Thyroid gland (tissue), 4 donors: ENCODE data around the gene RRP8. TPM values are rescaled to one million over a fixed set of nuclear protein-coding genes. Genes with fewer than 3 reads are reported as not detected.

Source experiments
- DNase-seq, 2 donors: peaks; one replicate each; pipeline ENCODE4 v3.0.0-alpha.2; 2019
- H3K27ac ChIP-seq, 3 donors: fragments of 200-600 bp; sonication (generic); 1 replicate in 2 of 3; 2 replicates in 1 of 3; pipeline ENCODE4 v1.5.1; 2016 to 2019; ENCODE audit warnings: mild to moderate bottlenecking in 1 of 3, moderate library complexity in 1 of 3
- H3K27me3 ChIP-seq: fragments of 200-600 bp; sonication (generic); one replicate; pipeline ENCODE4 v1.5.1; 2019
- H3K36me3 ChIP-seq, 2 donors: fragments of 200-600 bp; sonication (generic); one replicate each; pipeline ENCODE4 v1.5.1; 2016 to 2019
- H3K4me1 ChIP-seq, 2 donors: fragments of 200-600 bp; sonication (generic); one replicate each; pipeline ENCODE4 v1.5.1; 2017 to 2019
- H3K4me3 ChIP-seq, 3 donors: fragments of 200-600 bp; sonication (generic); replicated peaks in 1 of 3; 1 replicate in 2 of 3; 2 replicates in 1 of 3; pipeline ENCODE4 v1.5.1; 2016; ENCODE audit warnings: mild to moderate bottlenecking in 1 of 3
- H3K9me3 ChIP-seq: fragments of 200-600 bp; sonication (generic); one replicate; pipeline ENCODE4 v1.5.1; 2017
- CTCF ChIP-seq, 6 experiments: fragments of 200-600 bp in 3 of 6; fragments of 450-650 bp in 3 of 6; sonication (generic) in 3 of 6; IDR thresholded peaks; one replicate each; pipeline ENCODE4 v1.5.1; 2016 to 2019; ENCODE audit warnings: antibody characterized with exemption in 6 of 6, mild to moderate bottlenecking in 2 of 6, inconsistent platforms in 1 of 6, moderate library complexity in 1 of 6
- POLR2A ChIP-seq, 2 donors: fragments of 450-650 bp; IDR thresholded peaks; one replicate each; pipeline ENCODE4 v1.6.1; 2017; ENCODE audit warnings: antibody characterized with exemption in 2 of 2, mild to moderate bottlenecking in 2 of 2, moderate library complexity in 1 of 2
- WGBS, 2 donors: methylation state at CpG; one replicate each; pipeline ENCODE4 v1.1.5; 2017; 5-methylcytosine and 5-hydroxymethylcytosine counted together
- intact Hi-C: fragments of 100-400 bp; cut with DNase I; formaldehyde crosslinking; loops from one replicate; pipeline ENCODE4 v1.15.1; 2023
- total RNA-seq, 4 donors: library from RNA; depleted of rRNA; stranded (reverse); fragments of >200 nt; gene quantifications; one replicate each; pipeline ENCODE4 v1.2.3, GENCODE V29; 2016

RRP8 gene
- total RNA-seq, 4 donors from 2014 or later, result 12.9 to 36.7 (median 18.8) TPM

- DNase-seq, result no peak
- intact Hi-C loops, result no loop called here
- WGBS, 2 donors, result 92 to 93% methylated on average over 5 of the region's 5 CpGs
- TF ChIP-seq CTCF (IDR thresholded peaks at IDR 0.05), result no peak
- no peak for TF ChIP-seq POLR2A (IDR thresholded peaks at IDR 0.05)
- Histone ChIP-seq H3K4me1 (no peaks in the 10 kb centered on the region), H3K9me3 (no peaks in the 10 kb centered on the region), H3K4me3 (no peak overlapping the region), H3K36me3 (no peaks in the 10 kb centered on the region), H3K27me3 (no peaks in the 10 kb centered on the region), H3K27ac (no peak overlapping the region)
Measured at GRCh38 chr11:6554828-6555706, 48.3 kb downstream of the RRP8 start.

GRCh38 chr11:6553634-6554033 is 49.8 kb downstream of the RRP8 start:
- Histone ChIP-seq H3K36me3 (no peaks in the 10 kb centered on the region), H3K4me3 (no peak overlapping the region)
- DNase-seq, result no peak

GRCh38 chr11:6548641-6549040 is 54.8 kb downstream of the RRP8 start:
- H3K4me1 ChIP-seq, result no peaks in the 10 kb centered on the region
- H3K9me3 ChIP-seq, result no peaks in the 10 kb centered on the region
- no peak for DNase-seq
- no peak overlapping the region for H3K4me3 ChIP-seq
- H3K27me3 ChIP-seq, result no peaks in the 10 kb centered on the region
- intact Hi-C loops, result no loop called here
- TF ChIP-seq POLR2A (IDR thresholded peaks at IDR 0.05) (no peak), CTCF (IDR thresholded peaks at IDR 0.05) (no peak)
- H3K27ac ChIP-seq, result no peak overlapping the region
- 86 to 94% methylated on average over 3 of the region's 3 CpGs for WGBS, 2 donors
- no peaks in the 10 kb centered on the region for H3K36me3 ChIP-seq

More at GRCh38 chr11:6553634-6554033, 49.8 kb downstream of the RRP8 start:
- Histone ChIP-seq H3K9me3 (no peaks in the 10 kb centered on the region), H3K27me3 (no peaks in the 10 kb centered on the region), H3K27ac (no peak overlapping the region), H3K4me1 (no peaks in the 10 kb centered on the region)
- TF ChIP-seq POLR2A (IDR thresholded peaks at IDR 0.05) (no peak), CTCF (IDR thresholded peaks at IDR 0.05) (no peak)
- intact Hi-C loops, result no loop called here

GRCh38 chr11:6548121-6548520 is 55.3 kb downstream of the RRP8 start:
- 100% methylated on average over 2 of the region's 2 CpGs for WGBS, 2 donors
- intact Hi-C loops, result no loop called here
- H3K9me3 ChIP-seq, result no peaks in the 10 kb centered on the region
- H3K4me1 ChIP-seq, result no peaks in the 10 kb centered on the region
- H3K27me3 ChIP-seq, result no peaks in the 10 kb centered on the region
- no peaks in the 10 kb centered on the region for H3K36me3 ChIP-seq
- H3K27ac ChIP-seq, result no peak overlapping the region
- DNase-seq, result no peak
- no peak overlapping the region for H3K4me3 ChIP-seq
- no peak for TF ChIP-seq POLR2A (IDR thresholded peaks at IDR 0.05)
- no peak for TF ChIP-seq CTCF (IDR thresholded peaks at IDR 0.05)

- H3K4me1 ChIP-seq, result no peaks in the 10 kb centered on the region
- WGBS, 2 donors, result 94 to 100% methylated on average over 2 to 6 of the region's 6 CpGs
- H3K27ac ChIP-seq, result no peak overlapping the region
- H3K9me3 ChIP-seq, result no peaks in the 10 kb centered on the region
- intact Hi-C loops, result no loop called here
- no peak for DNase-seq
- H3K4me3 ChIP-seq, result no peak overlapping the region
- no peaks in the 10 kb centered on the region for H3K36me3 ChIP-seq
- TF ChIP-seq CTCF (IDR thresholded peaks at IDR 0.05) (no peak), POLR2A (IDR thresholded peaks at IDR 0.05) (no peak)
- H3K27me3 ChIP-seq, result no peaks in the 10 kb centered on the region
Measured at GRCh38 chr11:6547177-6547576, 56.2 kb downstream of the RRP8 start.
